SK-N-SH (cell line): ENCODE measurements around the gene FASTK.

ENCODE experiments used
- CHD2 ChIP-seq: fragments of 150-350 bp; IDR thresholded peaks from 2 replicates; pipeline ENCODE4 v1.6.1; 2018; ENCODE audit warnings: low read length; ENCODE audit not compliant: partially characterized antibody
- CTCF ChIP-seq: fragments of 200-600 bp; sonication (generic); IDR thresholded peaks from 2 replicates; pipeline ENCODE4 v1.6.1; 2017; ENCODE audit warnings: antibody characterized with exemption, mild to moderate bottlenecking, moderate library complexity
- POLR2AphosphoS5 ChIP-seq: IDR thresholded peaks from 2 replicates; pipeline ENCODE4 v1.6.1; 2012; ENCODE audit warnings: low read depth, low read length
- SMC3 ChIP-seq: IDR thresholded peaks from 2 replicates; pipeline ENCODE4 v1.6.1; 2012; ENCODE audit warnings: low read depth, low read length, improper control_type of control experiment
- YY1 ChIP-seq: IDR thresholded peaks from 2 replicates; pipeline ENCODE4 v1.4.0; 2012; ENCODE audit warnings: low read depth, mild to moderate bottlenecking
- TF ChIP-seq, protein P1 (sequence below): IDR thresholded peaks from 2 replicates; pipeline ENCODE4 v1.4.0; 2012; ENCODE audit warnings: low read depth

DNA sequence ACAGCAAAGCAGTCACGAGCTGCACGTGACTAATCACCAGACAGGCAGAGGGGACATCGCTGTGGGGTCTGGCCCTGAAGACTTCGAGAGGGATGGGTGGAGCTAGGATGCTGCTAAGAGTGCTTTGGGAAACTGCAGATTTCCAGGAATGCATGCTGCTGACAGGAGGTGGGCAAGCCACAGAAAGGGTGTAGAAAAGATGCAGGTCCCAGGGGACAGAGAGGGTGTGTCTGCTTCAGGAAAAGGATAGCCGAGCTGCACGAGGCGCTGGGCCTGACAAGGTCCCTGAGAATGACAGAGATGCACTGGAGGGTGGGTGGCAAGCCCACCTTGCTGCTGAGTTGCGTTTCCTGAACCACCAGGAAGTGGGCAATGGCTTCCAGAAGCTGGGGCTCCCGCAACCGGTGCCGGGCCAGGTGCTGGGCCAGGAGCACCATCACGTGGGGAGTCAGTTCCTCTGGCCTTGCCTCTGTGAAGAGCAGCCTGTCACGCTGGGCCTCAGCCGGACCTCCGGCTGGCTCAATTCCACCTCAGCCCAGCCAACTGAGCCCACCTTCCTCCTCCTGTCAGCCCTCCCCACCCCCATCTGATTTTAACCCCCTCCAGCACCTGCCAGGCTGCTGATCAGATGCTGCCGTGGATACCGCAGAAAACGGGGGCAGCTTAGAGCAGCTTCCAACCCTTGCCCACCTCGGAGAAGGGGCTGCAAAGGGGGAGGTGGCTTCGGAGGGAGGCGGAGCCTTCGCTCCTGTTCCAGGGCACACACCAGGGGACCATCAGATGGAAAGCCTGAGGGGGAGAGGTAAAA, 2.2 kb downstream of the FASTK start:
- TF ChIP-seq CHD2 (no peak), YY1 (no peak), POLR2AphosphoS5 (no peak; the same call in 1 of the 2 replicates), CTCF (no peak), SMC3 (no peak)
- TF ChIP-seq, protein P1, sequence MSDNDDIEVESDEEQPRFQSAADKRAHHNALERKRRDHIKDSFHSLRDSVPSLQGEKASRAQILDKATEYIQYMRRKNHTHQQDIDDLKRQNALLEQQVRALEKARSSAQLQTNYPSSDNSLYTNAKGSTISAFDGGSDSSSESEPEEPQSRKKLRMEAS, result no peak
